GM21367 (cell line): ENCODE measurements around the gene CR1.
"Not testable (repeated sequence)": the region's sequence is repeated elsewhere in the genome, so short reads cannot be mapped to it uniquely, and the experiment has no call there.

Experiments
- ATAC-seq: cut with Tn5 transposase; IDR thresholded peaks from one replicate; pipeline ENCODE4 v1.9.1; 2021; ENCODE audit not compliant: unreplicated experiment

Gene CR1

GRCh38 chr1:207638487-207639145 lies 142.7 kb downstream of the CR1 start:
- not testable (repeated sequence) for ATAC-seq

DNA sequence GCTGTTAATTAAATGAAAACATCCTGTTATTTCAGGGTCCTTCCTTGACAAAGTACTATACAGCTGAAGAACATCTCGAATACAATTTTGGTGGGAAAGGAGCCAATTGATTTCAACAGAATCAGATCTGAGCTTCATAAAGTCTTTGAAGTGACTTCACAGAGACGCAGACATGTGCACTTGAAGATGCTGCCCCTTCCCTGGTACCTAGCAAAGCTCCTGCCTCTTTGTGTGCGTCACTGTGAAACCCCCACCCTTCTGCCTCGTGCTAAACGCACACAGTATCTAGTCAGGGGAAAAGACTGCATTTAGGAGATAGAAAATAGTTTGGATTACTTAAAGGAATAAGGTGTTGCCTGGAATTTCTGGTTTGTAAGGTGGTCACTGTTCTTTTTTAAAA lies 143.4 kb downstream of the CR1 start:
- not testable (repeated sequence) for ATAC-seq

DNA sequence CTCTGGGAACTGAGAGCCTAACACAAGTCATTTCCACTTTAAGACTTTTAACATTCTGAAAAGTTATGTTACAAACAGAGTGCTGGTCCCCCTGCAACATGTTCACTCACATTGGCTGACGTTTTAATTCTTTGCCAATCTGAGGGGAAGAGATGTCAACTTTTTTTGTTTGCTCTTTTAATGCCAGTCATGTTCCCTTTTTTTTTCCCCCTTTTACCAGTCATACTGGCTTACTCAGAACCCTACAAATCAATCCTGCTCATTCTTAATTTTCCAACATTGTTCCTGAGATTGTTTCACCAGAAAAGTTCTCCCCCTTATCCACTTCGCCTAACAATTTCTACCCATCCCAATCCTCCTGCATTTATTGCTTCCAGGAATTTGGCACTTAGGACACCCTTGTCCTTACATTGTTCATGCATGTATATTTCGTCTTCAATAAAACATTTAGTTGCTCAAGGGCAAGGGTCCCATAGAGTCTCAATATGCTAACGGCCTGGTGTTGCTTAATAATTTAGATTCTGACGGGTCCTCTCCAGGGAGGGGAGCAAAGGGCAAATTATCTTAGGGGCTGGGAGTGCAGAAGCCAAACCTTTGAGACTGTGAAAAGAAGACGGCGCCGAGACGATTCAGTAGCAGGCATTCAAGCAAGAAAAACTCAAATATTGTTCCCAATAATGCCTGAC lies 148.4 kb downstream of the CR1 start:
- no peak for ATAC-seq

- peak; percentile 71 for ATAC-seq
Measured at GRCh38 chr1:207644852-207645634, 149.1 kb downstream of the CR1 start, which contains the start of gene CR1L. Gene CR1L (plus strand): TSS chr1:207645133. CDS start chr1:207645234, 101 bp downstream.

GRCh38 chr1:207645635-207646081 lies 149.7 kb downstream of the CR1 start:
- no peak for ATAC-seq

DNA sequence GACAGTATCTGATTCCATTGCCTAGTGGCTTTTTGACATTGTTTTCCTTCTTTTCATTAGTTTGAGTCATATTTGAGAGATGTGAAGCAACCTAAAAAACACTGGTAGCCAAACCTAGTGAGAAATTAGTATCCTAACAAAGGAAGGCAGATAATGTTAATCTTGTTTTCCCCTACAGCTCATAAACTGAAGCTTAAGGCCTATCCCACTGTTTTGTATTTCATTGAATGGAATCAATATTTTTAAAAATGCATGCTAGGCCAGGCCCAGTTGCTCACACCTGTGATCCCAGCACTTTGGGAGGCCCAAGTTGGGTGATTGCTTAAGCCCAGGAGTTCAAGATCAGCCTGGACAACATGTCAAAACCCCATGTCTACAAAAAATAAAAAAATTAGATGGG lies 150.2 kb downstream of the CR1 start:
- no peak for ATAC-seq

DNA sequence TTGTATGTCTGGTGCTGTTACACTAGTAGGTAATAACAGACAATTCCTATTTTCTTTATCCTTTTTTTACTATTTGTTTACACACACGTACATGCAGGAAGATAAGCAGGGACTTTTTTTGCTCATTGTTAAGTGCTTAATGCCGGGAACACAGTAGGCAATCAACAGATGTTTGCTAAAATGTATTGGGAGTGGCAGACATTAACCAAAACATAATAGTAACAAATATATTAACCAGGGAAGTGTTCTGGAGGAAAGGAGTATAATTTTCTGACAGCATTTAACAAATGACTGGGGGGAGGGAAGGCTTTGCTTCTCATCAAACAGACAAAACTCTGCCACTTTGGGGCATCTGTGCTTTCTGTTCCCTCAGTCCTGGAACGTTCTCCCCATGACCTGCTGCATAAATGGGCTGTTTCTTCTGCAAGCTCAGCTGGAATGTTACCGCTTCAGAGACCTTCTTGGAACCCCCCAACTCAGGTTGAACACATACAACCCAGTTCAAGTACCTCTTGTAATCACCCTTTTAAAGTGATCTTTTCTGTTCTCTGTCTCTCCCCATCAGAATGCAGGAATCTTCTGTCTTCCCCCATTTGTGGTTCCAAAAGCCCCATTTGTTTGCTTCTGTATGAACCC lies 151.1 kb downstream of the CR1 start:
- no peak for ATAC-seq

DNA sequence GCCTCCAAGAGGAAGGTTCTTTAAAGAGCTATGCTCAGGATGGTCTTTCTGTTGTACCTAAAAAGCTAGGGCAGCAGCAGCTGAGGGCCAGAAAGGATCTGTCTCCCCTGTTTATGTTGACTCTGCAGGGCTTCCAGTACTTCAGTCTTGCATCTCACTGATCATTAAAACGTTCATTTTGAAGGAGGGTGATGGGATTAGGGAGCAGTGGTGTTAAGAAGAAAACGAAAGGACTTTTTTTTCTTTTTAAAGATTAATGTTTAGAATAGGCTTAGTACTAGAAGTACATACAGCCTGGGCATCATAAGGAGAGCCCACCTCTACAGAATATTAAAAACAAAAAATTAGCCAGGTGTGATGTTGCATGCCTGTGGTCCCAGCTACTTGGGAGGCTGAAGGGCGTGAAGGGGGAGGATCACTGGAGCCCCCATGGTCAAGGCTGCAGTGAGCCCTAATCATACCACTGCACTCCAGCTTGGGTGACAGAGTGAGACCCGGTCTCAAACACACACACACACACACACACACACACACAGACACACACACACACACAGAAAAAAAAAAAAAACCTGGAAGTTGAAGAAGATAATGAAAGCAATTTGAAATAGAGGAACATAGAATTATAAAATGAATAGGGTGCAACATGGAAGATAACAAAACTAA lies 151.8 kb downstream of the CR1 start:
- no peak for ATAC-seq

- no peak for ATAC-seq
Measured at GRCh38 chr1:207648334-207649209, 152.6 kb downstream of the CR1 start.

DNA sequence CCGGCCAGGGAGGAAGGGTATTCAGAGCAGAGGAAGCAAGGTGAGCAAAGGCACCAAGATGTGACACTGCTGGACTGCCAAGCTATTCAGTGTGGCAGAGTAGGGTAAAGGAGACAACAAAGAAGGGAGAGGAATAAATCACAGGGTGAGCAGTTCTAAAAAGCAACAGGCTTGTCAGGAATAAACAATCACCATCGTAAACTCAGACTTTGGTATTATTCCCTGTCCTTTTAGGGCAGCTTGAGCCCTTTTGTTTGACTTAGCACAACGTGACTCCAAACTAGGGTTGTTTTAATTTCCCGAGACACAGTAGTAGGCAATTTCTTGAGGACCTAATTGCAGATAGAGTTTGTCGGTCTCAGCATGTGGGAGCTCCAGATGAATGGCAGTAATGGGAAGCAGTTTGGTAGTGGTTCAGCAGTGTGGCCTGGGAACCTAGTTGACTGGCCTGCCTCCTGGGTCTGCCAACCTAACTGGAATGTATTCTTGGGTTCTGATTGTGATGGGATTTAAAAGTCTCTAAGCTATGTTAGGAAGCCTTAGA lies 153.3 kb downstream of the CR1 start:
- ATAC-seq, result no peak

- ATAC-seq, result no peak
Measured at GRCh38 chr1:207649865-207650580, 154.1 kb downstream of the CR1 start.

DNA sequence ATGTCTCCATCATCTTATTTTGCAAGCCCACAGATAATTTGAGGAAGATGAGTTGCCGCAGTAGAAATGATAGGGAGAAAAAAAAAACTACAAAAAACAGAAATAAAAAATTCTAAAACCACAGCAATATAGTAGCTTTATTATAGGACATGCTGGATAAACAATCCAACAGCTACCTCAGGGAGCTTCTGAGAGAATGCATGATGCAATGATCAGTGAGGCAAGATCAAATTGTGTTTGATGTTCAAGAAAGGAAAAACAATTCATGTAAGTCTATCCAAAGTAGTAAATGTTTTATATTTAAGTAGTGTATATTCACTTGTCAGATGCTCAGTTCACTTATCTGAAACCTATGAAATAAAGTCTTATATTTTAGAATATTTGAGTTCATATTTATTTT lies 155.6 kb downstream of the CR1 start:
- no peak for ATAC-seq

GRCh38 chr1:207654320-207654719 lies 158.4 kb downstream of the CR1 start:
- ATAC-seq, result no peak

DNA sequence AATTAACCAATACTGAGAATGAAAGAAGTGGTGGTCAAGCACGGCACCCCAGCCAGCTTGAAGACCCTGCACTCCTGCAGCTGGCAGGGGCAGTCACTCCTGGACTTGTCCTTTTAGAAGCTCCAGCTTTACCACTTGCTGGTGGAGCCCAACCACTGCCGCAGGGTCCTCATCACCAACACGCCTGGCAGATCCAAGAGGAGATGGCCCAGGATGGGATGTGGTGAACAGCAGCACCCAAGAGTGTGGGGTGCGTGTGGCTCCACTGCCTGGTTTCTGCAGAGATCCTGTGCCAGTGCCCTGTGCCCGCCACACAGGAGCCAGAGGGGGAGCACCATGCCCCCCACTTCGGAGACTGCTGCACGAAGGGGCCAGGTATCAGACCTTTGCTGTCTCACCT lies 162.5 kb downstream of the CR1 start:
- ATAC-seq, result no peak

GRCh38 chr1:207658904-207659485 lies 163.0 kb downstream of the CR1 start:
- ATAC-seq, result no peak

GRCh38 chr1:207659545-207660153 lies 163.7 kb downstream of the CR1 start:
- ATAC-seq, result no peak

DNA sequence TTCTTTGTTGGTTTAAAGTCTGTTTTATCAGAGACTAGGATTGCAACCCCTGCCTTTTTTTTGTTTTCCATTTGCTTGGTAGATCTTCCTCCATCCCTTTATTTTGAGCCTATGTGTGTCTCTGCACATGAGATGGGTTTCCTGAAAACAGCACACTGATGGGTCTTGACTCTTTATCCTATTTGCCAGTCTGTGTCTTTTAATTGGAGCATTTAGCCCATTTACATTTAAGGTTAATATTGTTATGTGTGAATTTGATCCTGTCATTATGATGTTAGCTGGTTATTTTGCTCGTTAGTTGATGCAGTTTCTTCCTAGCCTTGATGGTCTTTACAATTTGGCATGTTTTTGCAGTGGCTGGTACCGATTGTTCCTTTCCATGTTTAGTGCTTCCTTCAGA lies 165.5 kb downstream of the CR1 start:
- not testable (repeated sequence) for ATAC-seq

DNA sequence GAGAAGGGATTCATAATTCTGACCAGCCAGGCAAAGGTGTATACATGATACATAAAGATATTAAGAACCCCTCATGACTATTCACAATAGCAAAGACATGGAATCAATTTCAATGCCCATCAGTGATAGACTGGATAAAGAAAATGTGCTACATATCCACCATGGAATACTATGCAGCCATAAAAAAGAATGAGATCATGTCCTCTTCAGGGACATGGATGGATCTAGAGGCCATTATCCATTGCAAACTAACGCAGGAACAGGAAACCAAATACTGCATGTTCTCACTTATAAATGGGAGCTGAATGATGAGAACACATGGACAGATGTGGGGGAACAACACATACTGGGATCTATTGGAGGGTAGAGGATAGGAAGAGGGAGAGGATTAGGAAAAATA lies 170.4 kb downstream of the CR1 start:
- ATAC-seq, result no peak
